Central memory CD4-positive, alpha-beta T cell (primary cell): Measurements from ENCODE around the gene MUC4.
"Not testable (repeated sequence)": the region's sequence is repeated elsewhere in the genome, so short reads cannot be mapped to it uniquely, and the experiment has no call there.

Source experiments
- DNase-seq: peaks from one replicate; pipeline ENCODE4 v3.0.0; 2022

Gene MUC4

GRCh38 chr3:195834675-195835583 lies 23.2 kb upstream of the MUC4 start:
- DNase-seq = no peak

GRCh38 chr3:195829897-195830254 lies 18.1 kb upstream of the MUC4 start:
- DNase-seq = no peak

- DNase-seq = no peak
Measured at GRCh38 chr3:195828762-195829161, 17.0 kb upstream of the MUC4 start.

GRCh38 chr3:195825857-195826804 lies 14.4 kb upstream of the MUC4 start:
- no peak for DNase-seq

- no peak for DNase-seq
Measured at GRCh38 chr3:195825191-195825588, 13.5 kb upstream of the MUC4 start.

- DNase-seq = not testable (repeated sequence)
Measured at GRCh38 chr3:195824425-195825190, 12.9 kb upstream of the MUC4 start.

GRCh38 chr3:195823999-195824398 lies 12.3 kb upstream of the MUC4 start:
- DNase-seq = no peak

- no peak for DNase-seq
Measured at GRCh38 chr3:195823280-195823679, 11.6 kb upstream of the MUC4 start.

- no peak for DNase-seq
Measured at GRCh38 chr3:195822131-195822696, 10.5 kb upstream of the MUC4 start.

GRCh38 chr3:195821403-195822130 lies 9.8 kb upstream of the MUC4 start:
- no peak for DNase-seq

- DNase-seq = no peak
Measured at GRCh38 chr3:195820901-195821300, 9.2 kb upstream of the MUC4 start.

- no peak for DNase-seq
Measured at GRCh38 chr3:195820186-195820585, 8.5 kb upstream of the MUC4 start.

- no peak for DNase-seq
Measured at GRCh38 chr3:195818301-195818700, 6.6 kb upstream of the MUC4 start.

- no peak for DNase-seq
Measured at GRCh38 chr3:195817578-195818135, 5.9 kb upstream of the MUC4 start.

GRCh38 chr3:195816276-195816913 lies 4.7 kb upstream of the MUC4 start:
- not testable (repeated sequence) for DNase-seq

- no peak for DNase-seq
Measured at GRCh38 chr3:195815169-195815771, 3.5 kb upstream of the MUC4 start.

- no peak for DNase-seq
Measured at GRCh38 chr3:195813916-195814640, 2.3 kb upstream of the MUC4 start.

GRCh38 chr3:195812366-195812765 lies 637 bp upstream of the MUC4 start:
- no peak for DNase-seq

- DNase-seq = no peak
Measured at GRCh38 chr3:195810455-195810845, 1.3 kb downstream of the MUC4 start.
